GM23338 (cell line): ENCODE results near the gene LPAR1.

Experiments
- CREB1 ChIP-seq: fragments of 250-450 bp; sonication (Bioruptor Pico); IDR thresholded peaks from 2 replicates; pipeline ENCODE4 v1.5.0; 2020; ENCODE audit warnings: low read depth, mild to moderate bottlenecking, moderate library complexity
- CTCF ChIP-seq, 2 experiments: fragments of 200-600 bp in 1 of 2; sonication (generic) in 1 of 2; conservative IDR thresholded peaks; 2 replicates each; pipeline versions ENCODE4 v1.5.1 to v1.6.1; 2016 to 2017; ENCODE audit warnings: antibody characterized with exemption in 2 of 2, low read depth in 2 of 2, mild to moderate bottlenecking in 2 of 2, moderate library complexity in 1 of 2
- EZH2 ChIP-seq: fragments of 200-600 bp; sonication (generic); IDR thresholded peaks from one replicate; pipeline ENCODE4 v1.8.0; 2017; ENCODE audit warnings: antibody characterized with exemption, mild to moderate bottlenecking, low read depth; ENCODE audit not compliant: unreplicated experiment
- EZH2phosphoT487 ChIP-seq: fragments of 200-600 bp; sonication (generic); IDR thresholded peaks from one replicate; pipeline ENCODE4 v1.8.1; 2018; ENCODE audit warnings: antibody characterized with exemption; ENCODE audit not compliant: unreplicated experiment
- JUNB ChIP-seq: IDR thresholded peaks from one replicate; pipeline ENCODE4 v1.6.1; 2016; ENCODE audit warnings: antibody characterized with exemption; ENCODE audit not compliant: unreplicated experiment
- NANOG ChIP-seq: IDR thresholded peaks from 2 replicates; pipeline ENCODE4 v1.6.1; 2016; ENCODE audit warnings: antibody characterized with exemption, borderline replicate concordance
- POLR2AphosphoS5 ChIP-seq: IDR thresholded peaks from 2 replicates; pipeline ENCODE4 v1.6.1; 2016; ENCODE audit warnings: antibody characterized with exemption, low read depth
- REST ChIP-seq: IDR thresholded peaks from one replicate; pipeline ENCODE4 v1.6.1; 2018; ENCODE audit warnings: antibody characterized with exemption; ENCODE audit not compliant: unreplicated experiment
- STAT1 ChIP-seq: IDR thresholded peaks from one replicate; pipeline ENCODE4 v1.6.1; 2016; ENCODE audit warnings: antibody characterized with exemption; ENCODE audit not compliant: unreplicated experiment
- ZNF114 ChIP-seq: fragments of 250-450 bp; sonication (Bioruptor Pico); IDR thresholded peaks from 2 replicates; pipeline ENCODE4 v1.5.0; 2020; ENCODE audit warnings: mild to moderate bottlenecking, moderate library complexity
- ZNF331 ChIP-seq: fragments of 250-450 bp; sonication (Bioruptor Pico); IDR thresholded peaks from 2 replicates; pipeline ENCODE4 v1.5.0; 2020; ENCODE audit warnings: low read depth, mild to moderate bottlenecking, moderate library complexity
- TF ChIP-seq, protein P1 (sequence below): IDR thresholded peaks from 2 replicates; pipeline ENCODE4 v1.6.1; 2016; ENCODE audit warnings: antibody characterized with exemption

- TF ChIP-seq CTCF (conservative IDR thresholded peaks at IDR 0.05; ENCODE audit: low read depth in 2 of 2) = no peak
- TF ChIP-seq REST = no peak
- TF ChIP-seq POLR2AphosphoS5 = no peak
- no peak for TF ChIP-seq JUNB
- no peak for TF ChIP-seq CREB1 (CRISPR knock-in tag)
- no peak for TF ChIP-seq STAT1
- TF ChIP-seq EZH2 = no peak
- no peak for TF ChIP-seq NANOG
- no peak for TF ChIP-seq EZH2phosphoT487
- TF ChIP-seq ZNF331 = no peak
- no peak for TF ChIP-seq ZNF114 (CRISPR knock-in tag)
- TF ChIP-seq, protein P1, sequence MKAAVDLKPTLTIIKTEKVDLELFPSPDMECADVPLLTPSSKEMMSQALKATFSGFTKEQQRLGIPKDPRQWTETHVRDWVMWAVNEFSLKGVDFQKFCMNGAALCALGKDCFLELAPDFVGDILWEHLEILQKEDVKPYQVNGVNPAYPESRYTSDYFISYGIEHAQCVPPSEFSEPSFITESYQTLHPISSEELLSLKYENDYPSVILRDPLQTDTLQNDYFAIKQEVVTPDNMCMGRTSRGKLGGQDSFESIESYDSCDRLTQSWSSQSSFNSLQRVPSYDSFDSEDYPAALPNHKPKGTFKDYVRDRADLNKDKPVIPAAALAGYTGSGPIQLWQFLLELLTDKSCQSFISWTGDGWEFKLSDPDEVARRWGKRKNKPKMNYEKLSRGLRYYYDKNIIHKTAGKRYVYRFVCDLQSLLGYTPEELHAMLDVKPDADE = no peak
Measured at GRCh38 chr9:110971705-110972104, 66.6 kb downstream of the LPAR1 start.
